Skeletal muscle satellite cell (primary cell): ENCODE measurements around the gene SUMO3.
A peak's percentile ranks its signal among the peaks of the same experiment; 100 is the strongest.

Experiments
- H3K27me3 ChIP-seq: 2 replicates; pipeline ENCODE4 v1.7.0; 2013; ENCODE audit warnings: low read length; ENCODE audit not compliant: control insufficient read depth, insufficient read depth
- H3K36me3 ChIP-seq: 2 replicates; pipeline ENCODE4 v1.7.0; 2013; ENCODE audit warnings: mild to moderate bottlenecking, control low read depth, low read length; ENCODE audit not compliant: insufficient read depth
- H3K4me1 ChIP-seq: 2 replicates; pipeline ENCODE4 v1.7.0; 2013; ENCODE audit warnings: low read length; ENCODE audit not compliant: control insufficient read depth, insufficient read depth
- H3K4me2 ChIP-seq: 2 replicates; pipeline ENCODE4 v1.7.0; 2013; ENCODE audit warnings: mild to moderate bottlenecking, low read length
- H3K4me3 ChIP-seq: 2 replicates; pipeline ENCODE4 v1.7.0; 2013; ENCODE audit warnings: low read length
- H3K9ac ChIP-seq: 2 replicates; pipeline ENCODE4 v1.7.0; 2013; ENCODE audit warnings: mild to moderate bottlenecking, low read depth, low read length, moderate library complexity
- H3K9me3 ChIP-seq: replicated peaks from 2 replicates; pipeline ENCODE4 v1.7.0; 2013; ENCODE audit warnings: mild to moderate bottlenecking, control low read depth, low read length

Gene SUMO3

DNA sequence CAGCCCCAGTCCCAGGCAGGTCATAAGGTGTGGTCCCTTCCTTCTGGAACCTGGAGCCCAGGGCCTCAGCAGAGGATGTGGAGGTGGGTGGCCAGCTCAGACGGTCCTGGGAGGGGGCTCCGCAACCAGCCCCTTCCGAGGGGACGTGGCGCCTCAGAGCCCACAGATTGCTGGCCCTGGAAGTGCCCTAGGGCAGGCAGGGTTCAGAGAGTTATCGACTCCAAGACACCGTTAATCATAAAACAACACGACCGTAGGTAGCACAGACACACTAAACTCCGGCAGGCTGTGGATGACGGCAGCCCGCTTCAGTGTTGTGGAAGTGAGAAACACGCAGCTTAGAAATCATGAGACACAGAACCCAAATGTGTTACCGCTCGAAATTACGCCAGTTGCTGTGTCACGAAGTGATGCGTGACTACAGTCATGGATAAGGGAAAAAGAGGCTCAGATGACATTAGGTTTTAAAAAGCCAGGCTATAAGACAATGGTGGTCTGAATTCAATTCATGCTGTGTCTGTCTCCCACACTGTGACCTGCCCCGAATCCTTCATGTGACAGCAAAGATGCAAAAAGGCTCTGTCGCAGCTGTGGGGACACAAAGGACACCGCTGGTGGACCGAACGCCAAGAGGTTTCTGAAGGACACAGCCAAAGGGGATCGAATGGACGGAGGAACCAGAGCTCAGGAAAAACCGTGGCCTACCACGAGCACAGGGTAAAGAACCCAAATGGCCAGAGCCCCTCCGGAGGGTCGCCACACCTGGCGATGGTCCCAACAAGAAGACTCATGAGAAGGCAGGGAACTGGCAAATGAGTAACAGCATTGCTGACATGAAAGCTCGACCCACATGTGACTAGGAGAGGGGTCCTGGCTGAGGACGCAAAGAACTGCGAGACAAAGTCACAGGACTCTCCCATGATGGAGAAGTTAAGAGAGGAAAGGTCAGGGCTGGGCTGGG, 1.7 kb upstream of the SUMO3 start:
- peaks cover 8% of the 10 kb centered on the region for H3K9me3 ChIP-seq
- no peak overlapping the region for H3K4me3 ChIP-seq
- H3K36me3 ChIP-seq: no peaks in the 10 kb centered on the region

DNA sequence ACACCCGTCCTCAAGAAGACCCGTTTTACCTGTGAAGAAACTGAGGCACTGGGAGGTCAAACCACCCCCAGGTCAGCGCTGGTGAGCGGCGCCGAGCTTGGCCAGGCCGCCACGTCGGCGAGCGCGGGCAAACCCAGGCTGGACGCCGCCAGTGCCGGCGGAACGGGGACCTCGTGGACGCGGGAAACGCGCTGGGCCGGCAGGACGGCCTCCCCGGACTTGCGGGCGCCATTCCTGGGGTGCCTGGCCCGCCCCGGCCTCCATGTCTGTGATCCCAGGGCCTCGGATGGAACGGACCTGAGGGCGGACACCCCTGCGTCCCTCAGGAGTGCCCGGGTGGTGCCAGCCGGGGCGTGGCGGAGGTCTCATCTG, 764 bp upstream of the SUMO3 start:
- H3K4me1 ChIP-seq: peaks cover 11% of the 10 kb centered on the region
- H3K36me3 ChIP-seq: peaks cover 4% of the 10 kb centered on the region
- H3K4me2 ChIP-seq: peak overlapping the region; percentile 100
- peaks cover 8% of the 10 kb centered on the region for H3K9me3 ChIP-seq
- no peaks in the 10 kb centered on the region for H3K27me3 ChIP-seq
- peak overlapping the region; percentile 95 for H3K4me3 ChIP-seq
- peak overlapping the region; percentile 91 for H3K9ac ChIP-seq

More for the DNA sequence above, 1.7 kb upstream of the SUMO3 start:
- H3K4me1 ChIP-seq: peaks cover 11% of the 10 kb centered on the region
- no peak overlapping the region for H3K9ac ChIP-seq
- H3K27me3 ChIP-seq: no peaks in the 10 kb centered on the region
- H3K4me2 ChIP-seq: no peak overlapping the region

DNA sequence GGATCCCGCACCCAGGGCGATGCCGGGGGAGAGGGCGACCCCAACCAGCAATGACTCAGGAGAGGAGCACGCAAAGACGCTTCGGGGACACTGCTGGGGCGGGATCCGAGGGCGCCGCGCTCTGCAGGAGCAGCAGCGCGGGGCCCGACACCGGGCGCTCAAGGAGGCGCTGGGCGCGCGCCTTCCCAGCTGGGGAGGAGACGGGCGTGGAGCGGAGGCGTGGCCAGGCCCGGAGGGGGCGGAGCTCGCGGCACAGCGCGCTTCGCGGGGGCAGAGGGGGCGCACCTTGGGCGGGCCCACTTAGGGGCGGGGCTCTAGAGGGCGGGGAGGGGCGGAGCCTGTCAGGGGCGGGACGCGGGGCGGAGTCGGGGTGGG, 369 bp downstream of the SUMO3 start:
- peak overlapping the region; percentile 91 for H3K9ac ChIP-seq

DNA sequence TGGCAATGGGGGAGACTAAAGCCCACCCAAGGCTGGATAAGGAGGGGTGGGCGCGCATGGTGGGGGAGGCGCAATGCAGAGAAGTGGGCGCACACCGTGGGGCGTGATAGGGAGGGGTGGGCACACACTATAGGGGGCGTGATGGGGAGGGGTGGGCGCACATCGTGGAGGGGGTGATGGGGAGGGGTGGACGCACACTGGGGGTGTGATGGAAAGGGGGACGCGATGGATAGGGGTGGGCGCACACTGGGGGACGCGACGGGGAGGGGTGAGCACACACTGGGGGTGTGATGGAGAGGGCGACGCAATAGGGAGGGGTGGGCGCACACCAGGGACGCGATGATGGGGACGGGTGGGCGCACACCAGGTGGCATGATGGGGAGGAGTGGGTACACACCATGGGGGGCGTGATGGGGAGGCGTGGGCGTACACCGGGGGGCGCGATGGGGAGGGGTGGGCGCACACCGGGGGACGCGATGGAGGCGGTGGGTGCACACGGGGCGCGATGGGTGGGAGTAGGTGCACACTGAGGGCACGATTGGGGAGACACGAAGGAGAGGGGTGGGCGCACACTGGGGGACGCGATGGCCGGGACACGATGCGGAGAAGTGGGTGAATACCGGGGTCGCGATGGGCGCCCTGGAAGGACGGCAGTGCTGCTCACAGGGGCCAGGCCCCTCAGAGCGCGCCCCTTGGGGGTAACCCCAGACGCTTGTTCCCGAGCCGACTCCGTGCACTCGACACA, 929 bp downstream of the SUMO3 start:
- Histone ChIP-seq H3K27me3 (no peaks in the 10 kb centered on the region), H3K9ac (peak overlapping the region; percentile 81), H3K4me3 (peak overlapping the region; percentile 95), H3K36me3 (peaks cover 14% of the 10 kb centered on the region), H3K9me3 (no peaks in the 10 kb centered on the region), H3K4me2 (peak overlapping the region; percentile 100), H3K4me1 (peaks cover 11% of the 10 kb centered on the region)

More for the DNA sequence above, 369 bp downstream of the SUMO3 start:
- H3K4me3 ChIP-seq: peak overlapping the region; percentile 95
- peaks cover 11% of the 10 kb centered on the region for H3K4me1 ChIP-seq
- no peaks in the 10 kb centered on the region for H3K9me3 ChIP-seq
- H3K27me3 ChIP-seq: no peaks in the 10 kb centered on the region
- peaks cover 11% of the 10 kb centered on the region for H3K36me3 ChIP-seq
- peak overlapping the region; percentile 100 for H3K4me2 ChIP-seq

DNA sequence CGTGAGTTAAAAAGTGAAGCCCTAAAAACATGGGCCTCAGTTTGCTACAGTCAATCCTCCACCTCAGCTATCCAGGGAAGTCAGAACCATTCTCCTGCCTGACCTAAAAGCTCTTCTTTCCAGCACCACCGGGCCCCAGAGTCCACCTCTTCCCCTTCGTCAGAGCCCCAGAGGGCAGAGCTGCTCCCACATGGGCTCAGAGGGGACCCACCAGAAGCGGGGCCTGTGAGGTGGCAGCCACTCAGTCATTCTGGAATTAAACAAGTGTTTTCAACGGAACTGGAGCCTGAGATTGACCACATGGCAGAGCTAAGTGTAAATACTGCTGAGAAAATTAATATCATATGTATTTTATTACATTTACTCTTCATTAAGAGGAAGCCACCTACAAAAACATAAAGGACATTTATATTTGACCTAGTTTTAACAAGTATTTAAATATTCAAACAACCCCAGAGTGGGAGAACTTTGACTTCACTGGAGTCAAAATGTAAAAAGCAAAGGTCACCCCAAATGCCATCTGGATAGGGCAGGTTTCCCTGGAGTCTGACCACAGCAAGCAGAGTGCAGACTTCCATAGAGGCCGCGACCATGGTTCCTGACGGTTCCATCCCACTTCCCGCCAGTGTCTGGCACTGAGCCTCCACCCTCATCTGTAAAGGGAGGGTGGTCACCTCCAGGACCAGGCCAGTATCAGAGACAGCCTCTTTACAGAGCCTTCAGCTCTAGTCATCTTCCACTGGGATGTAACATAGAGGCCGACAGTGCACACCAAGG, 1.8 kb downstream of the SUMO3 start:
- no peaks in the 10 kb centered on the region for H3K27me3 ChIP-seq
- H3K36me3 ChIP-seq: peaks cover 14% of the 10 kb centered on the region
- H3K4me2 ChIP-seq: peak overlapping the region; percentile 50
- H3K4me1 ChIP-seq: peaks cover 11% of the 10 kb centered on the region
- no peak overlapping the region for H3K4me3 ChIP-seq
- H3K9ac ChIP-seq: no peak overlapping the region
- no peaks in the 10 kb centered on the region for H3K9me3 ChIP-seq

DNA sequence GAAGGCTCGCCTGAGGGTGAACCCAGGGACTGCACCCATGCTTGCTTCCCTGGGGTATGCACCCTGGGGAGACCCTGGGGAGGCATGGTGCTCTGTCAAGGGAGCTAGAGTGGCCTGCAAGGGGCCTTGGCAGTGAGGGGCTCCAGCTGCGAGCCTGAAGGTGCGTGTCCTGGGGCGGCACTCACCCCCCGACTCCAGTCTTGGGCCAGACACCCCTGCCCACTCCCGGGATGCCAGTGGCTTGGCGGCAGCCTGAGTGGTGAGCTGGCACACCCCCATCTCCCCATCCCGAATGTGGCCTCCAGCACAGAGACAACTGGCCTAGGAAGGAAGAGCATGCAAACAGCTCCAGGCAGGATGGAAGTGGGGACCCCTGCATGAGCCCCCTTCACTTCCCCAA, 2.6 kb downstream of the SUMO3 start:
- Histone ChIP-seq H3K36me3 (peaks cover 19% of the 10 kb centered on the region), H3K4me2 (peak overlapping the region; percentile 14), H3K27me3 (no peaks in the 10 kb centered on the region), H3K9ac (no peak overlapping the region), H3K4me3 (no peak overlapping the region), H3K4me1 (peaks cover 11% of the 10 kb centered on the region), H3K9me3 (no peaks in the 10 kb centered on the region)

DNA sequence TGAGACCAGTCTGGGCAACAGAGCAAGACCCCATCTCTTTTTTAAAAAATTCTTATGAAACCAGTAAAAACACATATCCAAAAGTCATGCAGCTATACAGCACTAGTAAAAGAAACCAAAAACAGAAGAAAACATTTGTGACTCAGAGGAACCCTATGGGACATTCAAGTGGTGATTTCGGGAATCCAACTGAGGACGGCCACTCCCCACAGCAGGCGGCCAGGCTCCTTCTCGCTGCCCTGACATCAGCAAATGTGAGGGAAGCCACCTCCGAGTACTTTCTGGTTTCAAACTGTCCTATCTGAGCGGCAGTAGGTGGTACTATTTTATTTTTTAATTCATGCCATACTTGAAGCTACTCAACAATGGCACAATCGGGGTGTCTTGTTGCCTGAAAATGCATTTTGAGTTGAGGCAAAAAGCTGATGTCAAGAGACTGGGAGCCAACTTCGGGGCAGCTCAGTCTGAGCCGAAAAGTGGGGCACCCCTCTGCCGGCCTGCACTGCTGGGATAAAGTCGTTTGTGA, 3.3 kb downstream of the SUMO3 start:
- peak overlapping the region; percentile 30 for H3K4me2 ChIP-seq
- H3K9ac ChIP-seq: no peak overlapping the region
- H3K36me3 ChIP-seq: peaks cover 26% of the 10 kb centered on the region
- no peak overlapping the region for H3K4me3 ChIP-seq
- H3K9me3 ChIP-seq: no peaks in the 10 kb centered on the region
- H3K27me3 ChIP-seq: no peaks in the 10 kb centered on the region
- peaks cover 11% of the 10 kb centered on the region for H3K4me1 ChIP-seq

DNA sequence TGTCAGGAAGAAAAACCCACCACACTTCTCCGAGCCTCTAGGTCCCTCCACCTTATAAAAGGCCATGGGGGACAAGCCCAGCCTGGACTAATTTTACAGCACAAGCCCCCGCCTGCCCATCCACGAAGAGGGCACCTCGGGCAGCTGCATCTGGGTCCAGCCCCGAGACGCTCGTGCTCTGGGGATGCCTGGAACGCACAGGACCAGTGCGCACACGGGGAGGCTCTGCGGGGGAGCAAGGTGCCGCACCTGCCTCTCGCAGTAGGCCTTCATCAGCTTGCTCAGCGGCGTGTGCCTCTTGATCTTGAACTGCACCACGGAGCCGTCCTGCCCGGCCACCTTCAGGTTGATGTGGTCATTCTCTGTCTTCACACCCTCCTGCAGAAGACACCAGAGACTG, 4.1 kb downstream of the SUMO3 start:
- no peak overlapping the region for H3K4me3 ChIP-seq
- H3K36me3 ChIP-seq: peaks cover 28% of the 10 kb centered on the region
- H3K9ac ChIP-seq: no peak overlapping the region

GRCh38 chr21:44813149-44813548, 4.7 kb downstream of the SUMO3 start:
- Histone ChIP-seq H3K36me3 (peaks cover 28% of the 10 kb centered on the region), H3K4me3 (no peak overlapping the region), H3K4me2 (no peak overlapping the region), H3K4me1 (peaks cover 4% of the 10 kb centered on the region), H3K27me3 (no peaks in the 10 kb centered on the region), H3K9me3 (no peaks in the 10 kb centered on the region), H3K9ac (no peak overlapping the region)

More for the DNA sequence above, 4.1 kb downstream of the SUMO3 start:
- no peaks in the 10 kb centered on the region for H3K9me3 ChIP-seq
- H3K4me1 ChIP-seq: peaks cover 10% of the 10 kb centered on the region
- H3K4me2 ChIP-seq: no peak overlapping the region
- no peaks in the 10 kb centered on the region for H3K27me3 ChIP-seq

DNA sequence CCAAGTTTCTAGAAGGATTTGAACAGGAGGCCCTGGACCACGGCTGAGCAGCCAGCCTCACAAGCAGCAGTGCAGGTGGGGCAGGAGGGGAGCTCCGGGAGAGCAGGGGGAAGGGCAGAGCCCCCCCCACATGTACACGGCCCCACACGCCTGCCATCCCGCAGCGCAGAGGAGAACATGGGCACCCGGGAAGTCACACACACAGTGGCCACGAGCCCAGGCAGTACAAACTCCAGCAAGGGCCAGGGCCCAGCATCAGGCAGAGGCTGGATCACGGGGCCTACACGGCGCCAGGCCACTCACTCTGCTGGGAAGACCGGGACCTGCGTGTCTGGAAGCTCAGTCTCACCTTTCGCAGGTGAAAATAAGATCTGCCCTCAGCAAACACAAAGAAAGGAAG, 5.2 kb downstream of the SUMO3 start:
- Histone ChIP-seq H3K4me2 (no peak overlapping the region), H3K9me3 (no peaks in the 10 kb centered on the region), H3K4me1 (peaks cover 4% of the 10 kb centered on the region), H3K27me3 (no peaks in the 10 kb centered on the region), H3K36me3 (peaks cover 32% of the 10 kb centered on the region), H3K9ac (no peak overlapping the region), H3K4me3 (no peak overlapping the region)

DNA sequence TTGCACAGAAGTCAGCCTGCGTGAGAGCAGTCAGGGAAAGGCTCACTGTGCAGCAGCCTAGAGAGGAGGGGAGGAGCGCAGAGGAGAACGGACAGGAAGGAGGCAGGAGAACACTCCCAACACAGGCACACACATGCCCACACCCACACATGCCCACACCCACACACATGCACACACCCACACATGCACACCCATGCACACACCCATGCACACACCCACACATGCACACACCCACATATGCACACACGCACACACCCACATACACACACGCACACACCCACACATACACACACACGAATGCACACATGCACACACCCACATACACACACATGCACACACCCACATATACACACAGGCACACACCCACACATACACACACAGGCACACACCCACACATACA, 7.1 kb downstream of the SUMO3 start:
- H3K9ac ChIP-seq: no peak overlapping the region
- no peak overlapping the region for H3K4me3 ChIP-seq
- no peaks in the 10 kb centered on the region for H3K9me3 ChIP-seq
- H3K4me2 ChIP-seq: no peak overlapping the region
- no peaks in the 10 kb centered on the region for H3K4me1 ChIP-seq
- H3K27me3 ChIP-seq: no peaks in the 10 kb centered on the region
- peaks cover 47% of the 10 kb centered on the region for H3K36me3 ChIP-seq
